ENCODE data around the gene FRG1.
"Not testable (repeated sequence)": the region's sequence is repeated elsewhere in the genome, so short reads cannot be mapped to it uniquely, and the experiment has no call there.

GRCh38 chr4:189946906-189947305 lies 6.2 kb downstream of the FRG1 start:
- TF ChIP-seq CTCF (IDR thresholded peaks at IDR 0.05); ZFX (IDR thresholded peaks at IDR 0.05; ENCODE audit: borderline replicate concordance): not testable (repeated sequence)

Data from 22Rv1 (cell line).